H1 (cell line): ENCODE data around the gene BMF. TPM values are rescaled to one million over a fixed set of nuclear protein-coding genes. Genes with fewer than 3 reads are reported as not detected.
A peak's percentile ranks its signal among the peaks of the same experiment; 100 is the strongest.

Experiments
- CTCF ChIA-PET: fragments of 300-600 bp; sonication (Branson Sonifier 250); formaldehyde crosslinking; loops from one replicate; lab custom pipeline; 2021; ENCODE audit not compliant: partially characterized antibody; lab: Charles Lee
- POLR2A ChIA-PET: fragments of 300-600 bp; sonication (Branson Sonifier 250); formaldehyde crosslinking; loops from one replicate; lab custom pipeline; 2021; ENCODE audit warnings: inconsistent platforms; ENCODE audit not compliant: partially characterized antibody; lab: Charles Lee
- DNase-seq, 2 experiments: peaks; one replicate each; pipeline versions ENCODE4 v3.0.0 to v3.0.0-alpha.2; 2010 to 2022; ENCODE audit warnings: low spot score in 2 of 2, low read depth in 1 of 2, mixed read lengths in 1 of 2
- FAIRE-seq: peaks from 2 replicates; lab custom pipeline; 2011; peaks lifted over from hg19 to GRCh38; lab: Jason Lieb, UNC
- H2AFZ ChIP-seq: 2 replicates; pipeline ENCODE4 v1.8.1; 2012; ENCODE audit warnings: low read length, inconsistent platforms
- H2AK5ac ChIP-seq: 2 replicates; pipeline ENCODE4 v1.6.1; 2013; ENCODE audit warnings: low read depth, low read length
- H2BK120ac ChIP-seq: replicated peaks from 2 replicates; pipeline ENCODE3; 2013; ENCODE audit warnings: low read depth, low read length, inconsistent platforms
- H2BK12ac ChIP-seq: 2 replicates; pipeline ENCODE4 v1.6.1; 2013; ENCODE audit warnings: low read depth, low read length
- H2BK15ac ChIP-seq: 2 replicates; pipeline ENCODE4 v1.6.1; 2013; ENCODE audit warnings: low read length
- H2BK20ac ChIP-seq: 2 replicates; pipeline ENCODE4 v1.6.1; 2013; ENCODE audit warnings: low read length
- H2BK5ac ChIP-seq: 2 replicates; pipeline ENCODE4 v1.6.1; 2013; ENCODE audit warnings: low read depth, low read length
- H3K14ac ChIP-seq: 2 replicates; pipeline ENCODE4 v1.6.1; 2013; ENCODE audit warnings: inconsistent platforms; ENCODE audit not compliant: insufficient read length
- H3K18ac ChIP-seq: 2 replicates; pipeline ENCODE4 v1.6.1; 2013; ENCODE audit warnings: low read length; ENCODE audit errors: extremely low read depth
- H3K23ac ChIP-seq: 2 replicates; pipeline ENCODE4 v1.6.1; 2013; ENCODE audit warnings: inconsistent platforms; ENCODE audit not compliant: insufficient read length
- H3K23me2 ChIP-seq: 2 replicates; pipeline ENCODE4 v1.6.1; 2013; ENCODE audit warnings: low read depth, low read length
- H3K27ac ChIP-seq: 2 replicates; pipeline ENCODE4 v1.6.1; 2011; ENCODE audit warnings: low read depth, low read length, inconsistent platforms
- H3K27me3 ChIP-seq, 4 experiments: replicated peaks in 1 of 4; 1 replicate in 1 of 4; 2 replicates in 3 of 4; pipeline versions ENCODE4 v1.6.1 to v1.8.1; 2011 to 2013; ENCODE audit warnings: low read length in 3 of 4, mild to moderate bottlenecking in 3 of 4, inconsistent platforms in 2 of 4, mixed read lengths in 2 of 4, moderate library complexity in 1 of 4; ENCODE audit not compliant: control insufficient read depth in 3 of 4, insufficient read depth in 3 of 4; ENCODE audit errors: extremely low read depth in 1 of 4
- H3K36me3 ChIP-seq, 4 experiments: 2 replicates each; pipeline versions ENCODE4 v1.6.1 to v1.8.1; 2011 to 2013; ENCODE audit warnings: mild to moderate bottlenecking in 4 of 4, low read length in 3 of 4, moderate library complexity in 2 of 4, control low read depth in 1 of 4, inconsistent platforms in 1 of 4; ENCODE audit not compliant: insufficient read depth in 4 of 4, control insufficient read depth in 2 of 4
- H3K4ac ChIP-seq: replicated peaks from 2 replicates; pipeline ENCODE3; 2013; ENCODE audit warnings: low read length, low read depth, mixed read lengths, inconsistent platforms; ENCODE audit not compliant: insufficient read length
- H3K4me1 ChIP-seq, 4 experiments: replicated peaks in 1 of 4; 1 replicate in 1 of 4; 2 replicates in 3 of 4; pipeline versions ENCODE4 v1.6.1 to v1.8.1; 2011 to 2013; ENCODE audit warnings: low read length in 3 of 4, inconsistent platforms in 2 of 4, mixed read lengths in 1 of 4; ENCODE audit not compliant: insufficient read depth in 4 of 4, control insufficient read depth in 3 of 4
- H3K4me2 ChIP-seq, 2 experiments: 2 replicates each; pipeline versions ENCODE4 v1.6.1 to v1.8.1; 2011 to 2013; ENCODE audit warnings: low read depth in 2 of 2, low read length in 2 of 2, control low read depth in 1 of 2, inconsistent platforms in 1 of 2, mild to moderate bottlenecking in 1 of 2; ENCODE audit not compliant: insufficient read depth in 1 of 2
- H3K4me3 ChIP-seq, 4 experiments: fragments of 200-600, 300-600 bp in 1 of 4; sonication (generic), shearing (Covaris generic), sonication (Bioruptor Twin) in 1 of 4; 2 replicates each; pipeline versions ENCODE4 v1.5.1 to v1.8.1; 2011 to 2016; ENCODE audit warnings: low read length in 4 of 4, low read depth in 3 of 4, control low read depth in 2 of 4, inconsistent platforms in 2 of 4, mild to moderate bottlenecking in 2 of 4, mixed read lengths in 1 of 4, moderate library complexity in 1 of 4; ENCODE audit not compliant: insufficient read depth in 2 of 4; ENCODE audit errors: extremely low read depth in 1 of 4
- H3K56ac ChIP-seq: replicated peaks from 2 replicates; pipeline ENCODE3; 2013; ENCODE audit warnings: low read depth, mild to moderate bottlenecking, mixed read lengths, low read length, inconsistent platforms; ENCODE audit not compliant: insufficient read length
- H3K79me1 ChIP-seq: 2 replicates; pipeline ENCODE4 v1.6.1; 2013; ENCODE audit warnings: low read depth, low read length, control low read depth
- H3K79me2 ChIP-seq, 2 experiments: 2 replicates each; pipeline versions ENCODE4 v1.6.1 to v1.8.1; 2012 to 2013; ENCODE audit warnings: low read length in 2 of 2, mild to moderate bottlenecking in 2 of 2, inconsistent platforms in 1 of 2; ENCODE audit not compliant: insufficient read depth in 2 of 2, control insufficient read depth in 1 of 2
- H3K9ac ChIP-seq, 4 experiments: replicated peaks in 1 of 4; 1 replicate in 1 of 4; 2 replicates in 3 of 4; pipeline versions ENCODE4 v1.6.1 to v1.8.1; 2011 to 2013; ENCODE audit warnings: low read depth in 3 of 4, low read length in 3 of 4, control low read depth in 2 of 4, mild to moderate bottlenecking in 2 of 4, moderate library complexity in 2 of 4, inconsistent platforms in 1 of 4; ENCODE audit errors: extremely low read depth in 1 of 4
- H3K9me3 ChIP-seq, 2 experiments: 2 replicates each; pipeline versions ENCODE4 v1.6.1 to v1.8.1; 2012 to 2013; ENCODE audit warnings: mild to moderate bottlenecking in 2 of 2, moderate library complexity in 2 of 2, control low read depth in 1 of 2, inconsistent platforms in 1 of 2, low read depth in 1 of 2, low read length in 1 of 2, mixed read lengths in 1 of 2; ENCODE audit not compliant: insufficient read depth in 2 of 2
- H4K20me1 ChIP-seq, 2 experiments: replicated peaks in 1 of 2; 2 replicates each; pipeline versions ENCODE3 to v1.8.1; 2011 to 2013; ENCODE audit warnings: inconsistent platforms in 2 of 2, low read length in 2 of 2, mild to moderate bottlenecking in 1 of 2; ENCODE audit not compliant: insufficient read depth in 2 of 2, control insufficient read depth in 1 of 2
- H4K5ac ChIP-seq: 2 replicates; pipeline ENCODE4 v1.6.1; 2013; ENCODE audit warnings: low read length, low read depth, mixed read lengths, inconsistent platforms; ENCODE audit not compliant: insufficient read length
- H4K8ac ChIP-seq: 2 replicates; pipeline ENCODE4 v1.8.0; 2013; ENCODE audit warnings: mild to moderate bottlenecking, moderate library complexity, low read length, inconsistent platforms; ENCODE audit not compliant: insufficient read depth; ENCODE audit errors: extremely low read depth
- H4K91ac ChIP-seq: replicated peaks from 2 replicates; pipeline ENCODE3; 2013; ENCODE audit warnings: low read length, mixed read lengths, inconsistent platforms; ENCODE audit not compliant: insufficient read length
- NANOG ChIP-seq: IDR thresholded peaks from 2 replicates; pipeline ENCODE4 v1.6.1; 2011; ENCODE audit warnings: low read length, low read depth, mild to moderate bottlenecking, inconsistent platforms; ENCODE audit not compliant: insufficient read depth, poor library complexity, severe bottlenecking
- WGBS, 2 experiments: shearing (Covaris generic) in 1 of 2; methylation state at CpG; one replicate each; pipeline versions ENCODE4 v1.1.6 to v1.1.7; 2013 to 2015; ENCODE audit warnings: low lambda C conversion rate in 2 of 2, mixed read lengths in 2 of 2, inconsistent platforms in 1 of 2, low coverage in 1 of 2, missing lambda C conversion rate in 1 of 2; ENCODE audit not compliant: insufficient replicate concordance in 2 of 2, insufficient coverage in 1 of 2, insufficient read length in 1 of 2; ENCODE audit errors: extremely low coverage in 1 of 2, missing lambda C conversion rate in 1 of 2; 5-methylcytosine and 5-hydroxymethylcytosine counted together
- polyA plus RNA-seq, 7 experiments: library from polyadenylated mRNA; depleted of rRNA in 3 of 7; stranded (reverse) in 5 of 7; unstranded in 2 of 7; fragments of >200 nt in 5 of 7; fragments of 200-250 nt in 2 of 7; gene quantifications; 1 replicate in 5 of 7; 2 replicates in 1 of 7; 4 replicates in 1 of 7; pipeline versions ENCODE4 v1.2.1 to v1.2.3, GENCODE V29; 2011 to 2013; ENCODE audit warnings: missing spikeins in 2 of 7, mixed read lengths in 2 of 7
- total RNA-seq: library from RNA; stranded (reverse); fragmentation: NEBNext Ultra II Directional; extraction: Animal tissue kit (Norgen Biotek cat#: 25700); gene quantifications from 2 replicates; pipeline ENCODE4 v1.2.1, GENCODE V29; 2021

BMF gene
- total and polyA plus RNA-seq, 2 of the 8 experiments (the other 6 are each of a cell fraction or from before 2014, with no cell fraction given), result 21.2 to 24.2 TPM

DNA sequence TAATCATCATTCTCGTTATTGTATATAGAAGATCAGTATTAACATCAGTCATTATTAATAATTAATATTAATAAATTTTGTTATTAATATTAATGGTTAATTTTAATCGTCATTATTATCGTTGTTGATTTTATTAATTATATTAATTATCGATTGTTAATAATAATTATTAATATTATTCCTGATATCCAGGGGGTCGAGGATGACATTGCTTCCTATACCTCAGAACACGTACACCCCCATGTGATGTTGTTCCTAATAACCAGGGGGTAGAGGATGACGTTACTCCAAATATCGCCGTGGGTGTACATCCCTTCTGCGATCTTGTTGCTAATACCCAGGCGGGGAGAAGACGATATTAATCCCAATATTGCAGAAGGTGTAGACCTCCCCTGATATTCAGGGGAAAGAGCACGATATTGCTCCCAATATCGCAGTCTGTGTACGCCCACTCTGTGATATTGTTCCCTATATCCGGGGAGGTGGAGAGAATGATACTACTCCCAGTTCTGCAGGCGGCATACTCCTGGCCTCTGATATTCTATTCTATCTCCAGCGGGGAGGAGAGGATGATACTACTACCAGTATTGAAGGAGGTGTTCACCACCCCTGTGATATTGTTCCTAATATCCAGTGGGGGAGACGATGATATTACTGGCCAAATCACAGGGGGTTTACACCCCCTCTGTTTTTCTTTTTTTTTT is 22.3 kb upstream of the BMF start:
- ChIA-PET CTCF (no interaction called here), POLR2A (no interaction called here)
- H3K27ac ChIP-seq, result no peak overlapping the region
- H3K18ac ChIP-seq, result no peak overlapping the region
- no peak overlapping the region for H4K8ac ChIP-seq
- no peak overlapping the region for H2BK120ac ChIP-seq
- WGBS, 2 experiments, result 90% methylated on average over 19 of the region's 19 CpGs; no CpG with 5 or more reads in 1 of the 2 experiments
- DNase-seq, result no peak
- H3K4ac ChIP-seq, result no peak overlapping the region
- H3K56ac ChIP-seq, result no peak overlapping the region
- TF ChIP-seq NANOG, result no peak
- H3K14ac ChIP-seq, result no peak overlapping the region
- H3K79me2 ChIP-seq, result no peaks in the 10 kb centered on the region
- H3K4me2 ChIP-seq, result no peak overlapping the region
- H2BK15ac ChIP-seq, result 0 out of 2 replicates have a peak overlapping the region, but pooled peaks have one; percentile 22
- no peak overlapping the region for H2BK20ac ChIP-seq
- H3K23me2 ChIP-seq, result no peaks in the 10 kb centered on the region
- no peaks in the 10 kb centered on the region for H4K20me1 ChIP-seq
- no peaks in the 10 kb centered on the region for H3K4me1 ChIP-seq
- H3K9me3 ChIP-seq, result no peaks in the 10 kb centered on the region
- no peaks in the 10 kb centered on the region for H3K79me1 ChIP-seq
- H2BK5ac ChIP-seq, result no peak overlapping the region
- H3K9ac ChIP-seq, result no peak overlapping the region
- no peak overlapping the region for H2AFZ ChIP-seq
- H3K36me3 ChIP-seq, result no peaks in the 10 kb centered on the region
- H3K27me3 ChIP-seq, result no peaks in the 10 kb centered on the region
- FAIRE-seq, result no peak
- no peak overlapping the region for H3K4me3 ChIP-seq
- H4K91ac ChIP-seq, result no peak overlapping the region
- no peak overlapping the region for H4K5ac ChIP-seq
- no peak overlapping the region for H3K23ac ChIP-seq
- no peak overlapping the region for H2AK5ac ChIP-seq
- H2BK12ac ChIP-seq, result no peak overlapping the region
